ENCODE measurements around the gene PRKCE.

Gene PRKCE

DNA sequence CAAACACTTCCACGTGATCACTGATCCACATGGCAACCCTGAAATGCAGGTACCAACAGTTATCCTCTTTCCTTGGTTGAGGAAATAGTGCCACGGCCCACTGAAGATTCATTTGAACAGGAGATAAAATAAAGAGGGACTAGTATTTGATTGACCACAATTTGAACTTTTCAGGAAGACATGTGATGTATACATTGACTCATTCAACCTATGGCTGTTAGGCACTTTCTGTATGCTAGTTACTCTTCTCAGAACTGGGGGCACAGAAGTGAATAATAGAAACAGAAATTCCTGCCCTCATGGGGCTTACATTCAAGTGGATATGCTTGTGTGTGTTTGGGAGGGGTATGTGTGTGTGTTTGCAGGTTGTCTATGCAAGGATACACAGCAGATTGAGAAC lies 199.6 kb downstream of the PRKCE start:
- TF ChIP-seq, protein P1, sequence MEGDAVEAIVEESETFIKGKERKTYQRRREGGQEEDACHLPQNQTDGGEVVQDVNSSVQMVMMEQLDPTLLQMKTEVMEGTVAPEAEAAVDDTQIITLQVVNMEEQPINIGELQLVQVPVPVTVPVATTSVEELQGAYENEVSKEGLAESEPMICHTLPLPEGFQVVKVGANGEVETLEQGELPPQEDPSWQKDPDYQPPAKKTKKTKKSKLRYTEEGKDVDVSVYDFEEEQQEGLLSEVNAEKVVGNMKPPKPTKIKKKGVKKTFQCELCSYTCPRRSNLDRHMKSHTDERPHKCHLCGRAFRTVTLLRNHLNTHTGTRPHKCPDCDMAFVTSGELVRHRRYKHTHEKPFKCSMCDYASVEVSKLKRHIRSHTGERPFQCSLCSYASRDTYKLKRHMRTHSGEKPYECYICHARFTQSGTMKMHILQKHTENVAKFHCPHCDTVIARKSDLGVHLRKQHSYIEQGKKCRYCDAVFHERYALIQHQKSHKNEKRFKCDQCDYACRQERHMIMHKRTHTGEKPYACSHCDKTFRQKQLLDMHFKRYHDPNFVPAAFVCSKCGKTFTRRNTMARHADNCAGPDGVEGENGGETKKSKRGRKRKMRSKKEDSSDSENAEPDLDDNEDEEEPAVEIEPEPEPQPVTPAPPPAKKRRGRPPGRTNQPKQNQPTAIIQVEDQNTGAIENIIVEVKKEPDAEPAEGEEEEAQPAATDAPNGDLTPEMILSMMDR (IDR thresholded peaks at IDR 0.05) = no peak

DNA sequence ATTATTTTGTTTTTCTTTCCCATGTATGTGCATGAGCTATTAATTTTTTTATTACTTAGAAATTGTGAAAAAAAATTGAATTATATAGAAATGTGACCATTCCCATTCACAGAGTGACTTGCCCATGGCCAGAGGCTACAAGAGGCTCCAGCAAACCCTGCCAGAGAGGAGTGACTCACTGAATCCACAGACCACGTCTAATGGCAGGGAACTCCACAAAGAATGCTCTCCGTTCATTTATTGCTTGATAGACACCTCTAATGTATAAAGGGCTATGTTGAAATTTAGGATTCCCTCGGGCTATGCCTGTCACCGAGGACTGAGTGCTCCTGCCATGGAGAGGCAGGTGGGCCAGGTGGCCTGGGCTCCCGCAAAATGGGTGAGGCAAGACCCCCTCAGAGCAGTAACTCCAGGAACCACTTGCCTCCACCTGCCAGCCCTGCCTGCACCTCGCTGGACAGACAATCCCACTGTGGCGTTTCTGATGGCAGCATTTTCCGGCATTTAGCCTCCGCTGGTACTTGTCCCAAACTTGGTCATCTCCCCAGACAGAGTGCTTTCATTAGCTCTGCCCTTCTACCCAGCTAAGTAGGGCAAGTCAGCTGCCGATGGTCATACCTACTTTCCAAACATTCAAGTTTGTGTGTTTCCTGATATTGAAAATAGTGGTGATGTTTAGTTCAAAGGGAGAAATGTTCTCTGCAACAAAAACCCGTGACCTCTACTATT lies 200.3 kb downstream of the PRKCE start:
- TF ChIP-seq, protein P1 (IDR thresholded peaks at IDR 0.05) = no peak

DNA sequence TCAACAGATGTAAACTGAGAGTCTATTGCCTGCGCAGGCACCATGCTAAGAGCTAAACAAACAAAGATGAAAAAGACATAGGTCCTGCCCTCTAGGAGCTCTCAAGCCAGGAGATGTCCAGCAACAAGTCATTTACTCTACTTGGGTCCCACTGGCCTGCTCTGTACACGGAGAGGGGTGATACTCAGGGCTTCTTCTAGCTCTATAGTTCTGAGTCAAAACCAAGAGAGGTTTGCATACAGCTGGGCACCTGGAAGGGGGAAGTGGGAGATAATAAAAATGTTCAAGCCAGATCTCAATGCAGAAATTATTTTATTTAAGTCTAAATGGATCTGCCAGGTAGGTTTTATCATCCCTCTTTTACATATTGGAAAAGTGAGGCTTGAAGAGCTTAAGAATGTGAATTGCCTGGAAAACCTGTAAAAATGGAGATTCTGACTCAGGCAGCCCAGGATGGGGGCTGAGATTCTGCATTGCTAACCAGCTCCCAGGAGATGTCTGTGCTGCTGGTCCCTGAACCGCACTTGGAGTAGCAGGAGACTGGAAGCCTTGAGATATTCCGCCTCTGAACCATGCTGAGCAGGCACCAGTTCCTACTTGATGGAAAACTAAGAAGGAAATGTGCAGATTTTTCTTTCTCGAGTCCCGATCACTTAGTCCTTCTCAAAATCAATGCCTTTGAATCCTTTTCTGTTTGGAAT lies 201.1 kb downstream of the PRKCE start:
- TF ChIP-seq, protein P1 (IDR thresholded peaks at IDR 0.05) = no peak

DNA sequence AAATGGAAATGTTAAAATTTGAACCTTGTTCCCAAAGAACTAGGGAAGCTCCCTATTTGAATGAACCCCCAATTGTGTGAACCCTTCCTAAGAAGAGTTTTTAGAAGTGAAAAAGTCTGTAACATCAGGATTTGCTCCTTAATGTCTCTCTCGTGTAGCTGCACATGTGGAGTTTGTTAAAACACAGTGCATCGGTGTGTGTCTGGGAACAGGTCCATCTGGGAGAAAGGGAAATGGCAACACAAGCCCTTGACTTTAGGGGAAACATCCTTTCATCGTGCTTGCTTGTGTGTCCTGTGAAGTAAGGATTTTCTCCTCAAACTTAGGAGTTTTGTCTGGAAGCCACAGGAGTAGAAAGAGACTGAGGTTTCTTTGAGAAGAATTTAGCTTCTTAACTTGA lies 203.9 kb downstream of the PRKCE start:
- TF ChIP-seq, protein P1 (IDR thresholded peaks at IDR 0.05) = no peak

DNA sequence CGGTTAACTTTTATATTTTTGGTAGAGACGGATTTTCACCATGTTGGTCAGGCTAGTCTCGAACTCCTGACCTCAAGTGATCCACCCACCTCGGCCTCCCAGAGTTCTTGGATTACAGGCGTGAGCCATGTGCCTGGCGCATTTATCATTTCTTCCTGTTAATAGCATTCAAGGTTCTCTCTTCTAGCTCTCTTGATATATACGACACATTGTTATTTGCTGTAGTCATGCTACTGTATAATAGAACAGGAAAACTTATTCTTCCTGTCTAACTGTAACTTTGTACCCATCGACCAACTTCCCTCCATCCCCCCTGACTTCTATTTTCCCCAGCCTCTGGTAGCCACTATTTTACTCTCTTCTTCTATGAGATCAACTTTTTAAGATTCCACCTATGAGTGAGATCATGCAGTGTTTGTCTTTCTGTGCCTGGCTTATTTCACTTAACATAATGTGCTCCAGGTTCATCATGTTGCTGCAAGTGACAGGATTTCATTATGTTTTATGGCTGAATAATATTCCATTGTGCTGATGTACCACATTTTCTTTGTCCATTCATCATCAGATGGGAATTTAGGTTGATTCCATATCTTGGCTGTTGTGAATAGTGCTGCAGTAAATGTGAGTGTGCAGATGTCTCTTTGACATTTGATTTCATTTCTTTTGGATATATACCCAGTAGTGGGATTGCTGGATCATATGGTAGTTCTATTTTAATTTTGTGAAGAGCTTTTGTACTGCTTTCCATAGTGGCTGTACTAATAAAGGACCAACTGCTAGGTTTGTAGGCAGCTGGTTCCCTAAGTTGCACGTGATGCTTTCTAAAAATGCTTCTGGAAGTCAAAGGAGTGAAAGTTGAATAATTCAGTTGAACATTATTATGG lies 205.2 kb downstream of the PRKCE start:
- TF ChIP-seq, protein P1 (IDR thresholded peaks at IDR 0.05) = no peak

DNA sequence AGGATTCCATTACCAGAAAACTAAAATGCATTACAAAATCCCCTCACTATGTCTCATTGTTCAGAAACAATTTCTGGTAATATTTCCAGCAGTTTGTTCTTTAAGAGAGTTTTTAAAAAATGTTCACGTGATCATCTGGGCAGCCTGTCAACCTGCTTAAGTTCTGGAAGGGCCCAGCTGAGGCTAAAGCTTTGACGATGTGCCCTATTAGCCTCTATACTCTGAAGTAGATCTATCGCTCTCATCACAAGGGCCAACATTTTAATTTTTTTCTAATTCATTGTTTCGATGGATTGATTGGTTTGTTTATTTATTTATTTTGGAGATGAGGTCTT lies 205.8 kb downstream of the PRKCE start:
- TF ChIP-seq, protein P1 (IDR thresholded peaks at IDR 0.05) = no peak

DNA sequence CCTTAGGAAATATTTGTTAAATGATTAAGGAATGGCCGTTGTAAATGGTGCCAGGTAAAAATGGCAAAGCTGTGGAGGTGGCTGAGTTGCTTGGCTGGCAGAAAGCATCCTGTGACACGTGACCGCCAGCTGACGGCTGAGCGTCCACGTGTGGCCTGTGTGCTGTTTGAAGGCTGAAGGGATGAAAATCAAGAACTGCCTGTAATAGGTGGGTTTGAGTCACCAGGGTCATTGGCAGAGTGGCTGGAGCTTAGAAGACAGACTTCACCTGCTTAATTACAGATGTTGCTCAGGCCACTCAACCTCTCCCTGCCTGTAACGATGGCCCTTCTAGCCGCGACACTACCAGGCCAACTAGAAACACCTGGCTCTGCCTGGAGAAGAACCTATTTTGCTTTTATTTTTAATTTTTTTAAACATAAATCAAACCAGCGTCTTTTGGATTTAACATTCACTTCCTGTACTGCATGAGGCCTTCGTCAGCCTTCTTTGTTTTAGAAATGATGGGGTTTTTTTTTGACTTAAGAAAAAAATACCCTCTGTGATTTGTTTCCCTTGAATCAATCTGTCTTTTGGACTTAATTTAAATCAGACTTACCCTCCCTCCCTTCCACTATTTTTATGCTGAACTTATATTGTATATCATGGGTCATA lies 206.5 kb downstream of the PRKCE start:
- TF ChIP-seq, protein P1 (IDR thresholded peaks at IDR 0.05) = no peak

All from LNCAP (cell line).